Loucy (cell line): Measurements from ENCODE around the gene SGIP1.

Experiments
- H2AFZ ChIP-seq: fragments of 200-600 bp; sonication (generic); 2 replicates; pipeline ENCODE4 v1.6.0; 2016; ENCODE audit warnings: antibody characterized with exemption, mild to moderate bottlenecking, low read length, moderate library complexity
- H3F3A ChIP-seq: fragments of 200-600 bp; 2 replicates; pipeline ENCODE4 v1.6.0; 2016; ENCODE audit warnings: antibody characterized with exemption, low read depth, mild to moderate bottlenecking
- H3K27me3 ChIP-seq: fragments of 200-600 bp; sonication (generic); 2 replicates; pipeline ENCODE4 v1.6.1; 2014; ENCODE audit warnings: low read length, mild to moderate bottlenecking; ENCODE audit not compliant: insufficient read depth, poor library complexity, severe bottlenecking
- H3K36me3 ChIP-seq: fragments of 200-600 bp; sonication (generic); 2 replicates; pipeline ENCODE4 v1.6.1; 2016; ENCODE audit warnings: low read length; ENCODE audit not compliant: insufficient read depth
- H3K4me1 ChIP-seq: fragments of 200-600 bp; sonication (generic); 2 replicates; pipeline ENCODE4 v1.5.1; 2014; ENCODE audit warnings: low read length, mild to moderate bottlenecking; ENCODE audit not compliant: insufficient read depth, poor library complexity, severe bottlenecking
- H3K4me2 ChIP-seq: fragments of 200-600 bp; sonication (generic); 2 replicates; pipeline ENCODE4 v1.6.0; 2014; ENCODE audit warnings: antibody characterized with exemption, low read length, low read depth, mild to moderate bottlenecking; ENCODE audit not compliant: poor library complexity, severe bottlenecking
- H3K4me3 ChIP-seq: fragments of 200-600 bp; sonication (generic); 2 replicates; pipeline ENCODE4 v1.5.1; 2014; ENCODE audit warnings: low read length, mild to moderate bottlenecking, mixed read lengths; ENCODE audit not compliant: poor library complexity, severe bottlenecking
- H3K79me2 ChIP-seq: fragments of 200-600 bp; sonication (generic); 2 replicates; pipeline ENCODE4 v1.6.1; 2014; ENCODE audit warnings: low read length; ENCODE audit not compliant: insufficient read depth
- H3K9ac ChIP-seq: fragments of 200-600 bp; sonication (generic); 2 replicates; pipeline ENCODE4 v1.6.0; 2014; ENCODE audit warnings: mild to moderate bottlenecking, low read depth, low read length, moderate library complexity; ENCODE audit not compliant: poor library complexity, severe bottlenecking
- H3K9me2 ChIP-seq: fragments of 200-600 bp; sonication (generic); replicated peaks from 2 replicates; pipeline ENCODE4 v1.6.1; 2016; ENCODE audit warnings: low read depth, low read length, mixed read lengths
- H3K9me3 ChIP-seq: fragments of 200-600 bp; sonication (generic); 2 replicates; pipeline ENCODE4 v1.6.1; 2014; ENCODE audit warnings: mild to moderate bottlenecking, antibody characterized with exemption, low read length, low read depth; ENCODE audit not compliant: insufficient read depth
- H4K20me1 ChIP-seq: fragments of 200-600 bp; sonication (generic); 2 replicates; pipeline ENCODE4 v1.6.0; 2014; ENCODE audit warnings: antibody characterized with exemption, low read length, mild to moderate bottlenecking; ENCODE audit not compliant: insufficient read depth, poor library complexity, severe bottlenecking
- EZH2phosphoT487 ChIP-seq: fragments of 200-600 bp; IDR thresholded peaks from 2 replicates; pipeline ENCODE4 v1.6.1; 2018; ENCODE audit warnings: antibody characterized with exemption, mild to moderate bottlenecking, moderate library complexity, borderline replicate concordance
- TF ChIP-seq, protein P1 (sequence below): fragments of 200-600 bp; sonication (generic); conservative IDR thresholded peaks from 2 replicates; pipeline ENCODE4 v1.5.1; 2014; ENCODE audit warnings: mild to moderate bottlenecking, antibody characterized with exemption, low read length

SGIP1 gene

GRCh38 chr1:66767626-66768025, 233.7 kb downstream of the SGIP1 start:
- H3K9me3 ChIP-seq, result no peaks in the 10 kb centered on the region
- H3K9ac ChIP-seq, result no peak overlapping the region
- H3F3A ChIP-seq, result no peaks in the 10 kb centered on the region; the same call in 1 of the 2 replicates
- no peak overlapping the region for H3K4me2 ChIP-seq
- H2AFZ ChIP-seq, result no peak overlapping the region
- TF ChIP-seq, protein P1, sequence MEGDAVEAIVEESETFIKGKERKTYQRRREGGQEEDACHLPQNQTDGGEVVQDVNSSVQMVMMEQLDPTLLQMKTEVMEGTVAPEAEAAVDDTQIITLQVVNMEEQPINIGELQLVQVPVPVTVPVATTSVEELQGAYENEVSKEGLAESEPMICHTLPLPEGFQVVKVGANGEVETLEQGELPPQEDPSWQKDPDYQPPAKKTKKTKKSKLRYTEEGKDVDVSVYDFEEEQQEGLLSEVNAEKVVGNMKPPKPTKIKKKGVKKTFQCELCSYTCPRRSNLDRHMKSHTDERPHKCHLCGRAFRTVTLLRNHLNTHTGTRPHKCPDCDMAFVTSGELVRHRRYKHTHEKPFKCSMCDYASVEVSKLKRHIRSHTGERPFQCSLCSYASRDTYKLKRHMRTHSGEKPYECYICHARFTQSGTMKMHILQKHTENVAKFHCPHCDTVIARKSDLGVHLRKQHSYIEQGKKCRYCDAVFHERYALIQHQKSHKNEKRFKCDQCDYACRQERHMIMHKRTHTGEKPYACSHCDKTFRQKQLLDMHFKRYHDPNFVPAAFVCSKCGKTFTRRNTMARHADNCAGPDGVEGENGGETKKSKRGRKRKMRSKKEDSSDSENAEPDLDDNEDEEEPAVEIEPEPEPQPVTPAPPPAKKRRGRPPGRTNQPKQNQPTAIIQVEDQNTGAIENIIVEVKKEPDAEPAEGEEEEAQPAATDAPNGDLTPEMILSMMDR, result no peak
- TF ChIP-seq EZH2phosphoT487, result no peak
- H3K4me1 ChIP-seq, result peaks cover 18% of the 10 kb centered on the region
- H3K27me3 ChIP-seq, result no peaks in the 10 kb centered on the region
- H3K36me3 ChIP-seq, result no peaks in the 10 kb centered on the region
- H3K79me2 ChIP-seq, result no peaks in the 10 kb centered on the region
- no peaks in the 10 kb centered on the region for H3K9me2 ChIP-seq
- H4K20me1 ChIP-seq, result no peaks in the 10 kb centered on the region
- no peak overlapping the region for H3K4me3 ChIP-seq

DNA sequence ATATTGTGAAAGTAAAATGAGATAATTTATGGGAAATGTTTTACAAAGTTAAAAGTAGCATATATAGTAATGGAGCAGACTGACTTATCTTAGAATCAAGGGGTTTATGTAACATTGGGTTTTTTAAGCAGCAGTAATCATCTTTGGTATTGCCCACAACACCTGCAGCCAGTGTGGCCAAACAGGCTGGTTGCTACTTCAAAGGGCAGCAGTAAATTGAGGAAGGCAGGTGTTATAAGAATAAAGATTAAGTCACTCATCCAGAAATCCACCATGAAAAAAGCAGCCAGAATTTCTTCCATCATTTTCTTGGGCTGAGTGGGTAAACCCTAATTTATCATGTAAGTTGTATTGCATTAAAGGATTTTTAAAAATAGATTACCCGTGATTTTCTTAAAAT, 235.0 kb downstream of the SGIP1 start:
- H3K27me3 ChIP-seq, result no peaks in the 10 kb centered on the region
- peaks cover 18% of the 10 kb centered on the region for H3K4me1 ChIP-seq
- peak overlapping the region; percentile 61 for H3K4me3 ChIP-seq
- no peaks in the 10 kb centered on the region; the same call in 1 of the 2 replicates for H3F3A ChIP-seq
- no peaks in the 10 kb centered on the region for H4K20me1 ChIP-seq
- TF ChIP-seq EZH2phosphoT487, result no peak
- TF ChIP-seq, protein P1, result no peak
- no peaks in the 10 kb centered on the region for H3K9me2 ChIP-seq
- no peaks in the 10 kb centered on the region for H3K36me3 ChIP-seq
- no peaks in the 10 kb centered on the region for H3K9me3 ChIP-seq
- H3K9ac ChIP-seq, result peak overlapping the region; percentile 45
- H2AFZ ChIP-seq, result no peak overlapping the region
- H3K4me2 ChIP-seq, result peak overlapping the region; percentile 67
- no peaks in the 10 kb centered on the region for H3K79me2 ChIP-seq

DNA sequence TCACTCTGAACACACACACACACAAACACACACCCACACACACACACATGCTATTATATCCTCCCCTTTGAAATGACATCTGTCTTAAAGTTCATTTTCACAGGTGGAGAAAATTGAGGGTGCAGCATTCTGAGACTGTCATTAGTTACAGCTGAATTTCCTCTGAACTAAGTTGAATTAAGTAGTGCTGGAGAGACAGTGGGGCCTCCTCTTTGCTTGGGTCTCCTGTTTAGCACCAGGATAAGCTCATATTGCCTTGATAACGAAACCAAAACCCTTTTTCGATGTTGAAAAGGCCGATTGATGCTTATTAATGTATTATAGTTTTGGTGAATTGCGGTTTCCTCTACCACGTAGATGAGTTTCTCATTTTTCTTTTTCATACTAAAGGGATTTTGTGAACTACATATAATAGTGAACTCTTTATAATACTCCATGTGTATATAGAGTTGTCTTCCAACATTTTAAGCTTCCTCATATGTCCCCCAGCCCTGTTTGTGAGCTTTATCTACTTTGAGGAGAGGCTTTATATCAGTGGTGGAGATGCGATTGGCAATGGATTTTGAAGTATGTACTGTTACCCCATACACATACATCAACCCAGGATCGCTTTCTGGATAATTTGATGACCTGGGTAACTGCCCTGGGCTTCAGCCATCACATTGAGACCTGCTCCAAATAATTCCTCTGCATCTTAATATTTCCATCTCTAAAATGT, 235.7 kb downstream of the SGIP1 start:
- Histone ChIP-seq H3K4me2 (peak overlapping the region; percentile 67), H2AFZ (peak overlapping the region; percentile 72)

More for the DNA sequence above, 235.7 kb downstream of the SGIP1 start:
- Histone ChIP-seq H3K27me3 (no peaks in the 10 kb centered on the region), H4K20me1 (no peaks in the 10 kb centered on the region), H3F3A (no peaks in the 10 kb centered on the region; the same call in 1 of the 2 replicates), H3K9me2 (no peaks in the 10 kb centered on the region), H3K4me1 (peaks cover 18% of the 10 kb centered on the region), H3K9ac (peak overlapping the region; percentile 45), H3K9me3 (no peaks in the 10 kb centered on the region), H3K79me2 (no peaks in the 10 kb centered on the region), H3K36me3 (no peaks in the 10 kb centered on the region), H3K4me3 (peak overlapping the region; percentile 61)
- TF ChIP-seq EZH2phosphoT487, result no peak
- TF ChIP-seq, protein P1, result no peak
